Kidney (tissue), 14 donors: ENCODE measurements around the gene F10. TPM values are rescaled to one million over a fixed set of nuclear protein-coding genes. Genes with fewer than 3 reads are reported as not detected.

Experiments used
- DNase-seq, 5 donors: peaks; one replicate each; pipeline ENCODE4 v3.0.0-alpha.2; 2013 to 2020
- FAIRE-seq: peaks from 2 replicates; lab custom pipeline; 2012; peaks lifted over from hg19 to GRCh38; lab: Jason Lieb, UNC
- H3K27ac ChIP-seq, 2 donors: one replicate each; pipeline ENCODE4 v1.7.0; 2013; ENCODE audit warnings: low read depth in 2 of 2, low read length in 2 of 2, inconsistent platforms in 1 of 2
- H3K27me3 ChIP-seq: one replicate; pipeline ENCODE4 v1.7.1; 2013; ENCODE audit warnings: low read length, inconsistent platforms; ENCODE audit not compliant: control insufficient read depth, insufficient read depth
- H3K36me3 ChIP-seq, 3 donors: one replicate each; pipeline versions ENCODE4 v1.7.0 to v1.7.1; 2013; ENCODE audit warnings: low read length in 3 of 3, control low read depth in 1 of 3, inconsistent platforms in 1 of 3; ENCODE audit not compliant: insufficient read depth in 3 of 3, control insufficient read depth in 2 of 3
- H3K4me1 ChIP-seq, 3 donors: one replicate each; pipeline versions ENCODE4 v1.7.0 to v1.7.1; 2013; ENCODE audit warnings: low read length in 3 of 3, inconsistent platforms in 1 of 3, low read depth in 1 of 3; ENCODE audit not compliant: control insufficient read depth in 2 of 3, insufficient read depth in 2 of 3
- H3K4me3 ChIP-seq, 3 donors: one replicate each; pipeline versions ENCODE4 v1.7.0 to v1.8.1; 2013; ENCODE audit warnings: low read length in 3 of 3, control low read depth in 1 of 3, inconsistent platforms in 1 of 3
- H3K9ac ChIP-seq, 3 donors: one replicate each; pipeline versions ENCODE4 v1.7.0 to v1.7.1; 2013; ENCODE audit warnings: low read length in 3 of 3, control low read depth in 1 of 3, inconsistent platforms in 1 of 3
- H3K9me3 ChIP-seq, 3 donors: one replicate each; pipeline versions ENCODE4 v1.7.0 to v1.7.1; 2013; ENCODE audit warnings: low read length in 3 of 3, control low read depth in 1 of 3, inconsistent platforms in 1 of 3; ENCODE audit not compliant: control insufficient read depth in 2 of 3, insufficient read depth in 1 of 3
- intact Hi-C: fragments of 100-400 bp; cut with DNase I; formaldehyde crosslinking; loops from one replicate; pipeline ENCODE4 v1.11.1; 2022
- polyA plus RNA-seq: library from polyadenylated mRNA; stranded (reverse); fragments of 350-450 nt; fragmentation: Illumina TruSeq; extraction: RNeasy Lipid Tissue Mini Kit (QIAGEN cat#74804); gene quantifications from one replicate; pipeline ENCODE4 v1.2.3, GENCODE V29; 2014; ENCODE audit warnings: low read depth, low replicate concordance; ENCODE audit not compliant: insufficient read depth
- total RNA-seq: library from RNA; stranded (reverse); fragmentation: NEBNext Ultra II Directional; extraction: Animal tissue kit (Norgen Biotek cat#: 25700); gene quantifications from one replicate; pipeline ENCODE4 v1.2.1, GENCODE V29; 2021
- TF ChIP-seq, protein P1 (sequence below): IDR thresholded peaks from 3 replicates; pipeline ENCODE4 v1.5.1; 2012; ENCODE audit warnings: mild to moderate bottlenecking, moderate library complexity, borderline replicate concordance; ENCODE audit not compliant: insufficient read depth; ENCODE audit errors: extremely low read depth
- donor health status: control.
- donor health status: control.
- donor health status: control.
- donor health status: control.
- donor health status: control.
- donor health status: DM: yes; HTN: yes; CAD: no.
- donor health status: Normal renal cell carcinoma (clear cell type).

F10 gene
- total and polyA plus RNA-seq, 2 donors from 2014 or later = 5.1 to 6.8 TPM

GRCh38 chr13:113117335-113117872, 5.2 kb upstream of the F10 start:
- Histone ChIP-seq H3K36me3 (no peaks in the 10 kb centered on the region), H3K9ac (no peak overlapping the region), H3K4me1 (no peaks in the 10 kb centered on the region), H3K9me3 (no peaks in the 10 kb centered on the region), H3K4me3 (no peak overlapping the region), H3K27ac (no peak overlapping the region), H3K27me3 (no peaks in the 10 kb centered on the region)
- FAIRE-seq = no peak
- peak in 2 of 5 donors; percentile 22 to 52 for DNase-seq
- TF ChIP-seq, protein P1, sequence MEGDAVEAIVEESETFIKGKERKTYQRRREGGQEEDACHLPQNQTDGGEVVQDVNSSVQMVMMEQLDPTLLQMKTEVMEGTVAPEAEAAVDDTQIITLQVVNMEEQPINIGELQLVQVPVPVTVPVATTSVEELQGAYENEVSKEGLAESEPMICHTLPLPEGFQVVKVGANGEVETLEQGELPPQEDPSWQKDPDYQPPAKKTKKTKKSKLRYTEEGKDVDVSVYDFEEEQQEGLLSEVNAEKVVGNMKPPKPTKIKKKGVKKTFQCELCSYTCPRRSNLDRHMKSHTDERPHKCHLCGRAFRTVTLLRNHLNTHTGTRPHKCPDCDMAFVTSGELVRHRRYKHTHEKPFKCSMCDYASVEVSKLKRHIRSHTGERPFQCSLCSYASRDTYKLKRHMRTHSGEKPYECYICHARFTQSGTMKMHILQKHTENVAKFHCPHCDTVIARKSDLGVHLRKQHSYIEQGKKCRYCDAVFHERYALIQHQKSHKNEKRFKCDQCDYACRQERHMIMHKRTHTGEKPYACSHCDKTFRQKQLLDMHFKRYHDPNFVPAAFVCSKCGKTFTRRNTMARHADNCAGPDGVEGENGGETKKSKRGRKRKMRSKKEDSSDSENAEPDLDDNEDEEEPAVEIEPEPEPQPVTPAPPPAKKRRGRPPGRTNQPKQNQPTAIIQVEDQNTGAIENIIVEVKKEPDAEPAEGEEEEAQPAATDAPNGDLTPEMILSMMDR = no peak
- intact Hi-C loops = no loop called here

DNA sequence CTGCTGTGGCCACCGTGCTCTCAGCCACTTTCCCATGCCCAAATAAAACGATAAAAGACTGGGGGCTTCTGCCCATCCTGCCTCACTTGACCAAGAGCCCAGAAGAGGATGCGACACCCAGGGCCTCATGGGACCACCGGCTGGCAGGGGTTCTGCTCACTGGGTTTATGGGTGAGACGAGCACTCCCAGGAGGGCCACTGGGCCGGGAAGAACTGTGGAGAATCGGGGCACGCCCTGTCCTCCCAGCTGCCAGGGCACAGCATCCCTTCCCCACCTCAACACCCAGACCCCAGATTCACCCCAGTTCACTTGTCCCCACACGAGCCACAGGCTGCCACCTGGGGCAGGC, 4.7 kb upstream of the F10 start:
- no peak overlapping the region for H3K9ac ChIP-seq
- H3K4me3 ChIP-seq = no peak overlapping the region
- intact Hi-C loops = no loop called here
- H3K36me3 ChIP-seq = no peaks in the 10 kb centered on the region
- no peak overlapping the region for H3K27ac ChIP-seq
- DNase-seq = peak in 2 of 5 donors; percentile 5 to 27
- no peaks in the 10 kb centered on the region for H3K27me3 ChIP-seq
- TF ChIP-seq, protein P1 = no peak
- no peak for FAIRE-seq
- H3K9me3 ChIP-seq = no peaks in the 10 kb centered on the region
- H3K4me1 ChIP-seq = peaks cover 0 to under 1% (median 0%) of the 10 kb centered on the region in 3 donors

GRCh38 chr13:113118261-113119021, 4.2 kb upstream of the F10 start:
- H3K9ac ChIP-seq = no peak overlapping the region
- H3K4me1 ChIP-seq = peaks cover 0 to 3% (median 0%) of the 10 kb centered on the region in 3 donors
- TF ChIP-seq, protein P1 = no peak
- intact Hi-C loops = no loop called here
- DNase-seq (peak in 3 of 5 donors; percentile 5 to 71 (median 27)), FAIRE-seq (no peak)
- H3K27ac ChIP-seq = no peak overlapping the region
- H3K9me3 ChIP-seq = no peaks in the 10 kb centered on the region
- H3K36me3 ChIP-seq = no peaks in the 10 kb centered on the region
- H3K4me3 ChIP-seq = no peak overlapping the region
- H3K27me3 ChIP-seq = no peaks in the 10 kb centered on the region
